Activated T-cell treated with anti-CD3 and anti-CD28 coated beads for 1 hour (primary cell): Measurements from ENCODE around the gene PLXNA2.

Experiments used
- DNase-seq: peaks from one replicate; pipeline ENCODE4 v3.0.0-alpha.2; 2020; ENCODE audit warnings: low read depth

PLXNA2 gene

DNA sequence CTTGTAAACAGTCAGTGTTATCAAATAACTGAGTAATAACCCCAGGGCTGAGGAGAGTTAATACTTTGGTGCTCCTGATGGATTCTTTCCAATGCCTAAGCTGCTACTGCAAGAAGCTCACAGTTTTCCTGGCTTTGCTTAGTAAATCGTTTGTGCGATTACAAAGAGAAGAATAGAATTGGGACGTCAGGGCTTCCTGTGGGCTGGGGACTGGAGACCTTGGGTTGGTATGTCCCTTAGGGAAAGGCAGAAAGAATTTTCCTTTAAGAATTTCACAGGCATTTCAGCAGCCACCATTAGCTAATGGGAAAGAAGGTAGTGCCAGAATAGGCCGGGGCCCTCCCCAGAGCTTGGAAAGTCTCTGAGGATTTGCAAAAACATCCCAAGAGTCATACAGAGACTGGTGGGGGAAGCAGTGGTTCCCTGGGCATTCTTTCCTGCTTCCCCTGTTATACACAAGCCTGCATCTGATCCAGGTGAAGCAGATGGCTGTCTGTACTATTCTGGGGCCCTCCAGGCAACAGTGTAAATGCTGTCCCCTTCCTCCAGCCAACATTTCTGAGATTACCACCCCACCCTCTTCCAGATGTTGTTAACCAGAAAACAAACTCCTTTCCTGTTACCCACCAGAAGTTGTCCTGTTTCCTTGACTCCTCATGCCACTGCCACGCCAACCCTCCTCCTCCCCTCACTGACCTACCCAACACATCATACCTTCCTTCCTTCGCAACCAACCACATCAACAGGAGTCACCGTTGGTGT lies 40.2 kb downstream of the PLXNA2 start:
- DNase-seq, result no peak

DNA sequence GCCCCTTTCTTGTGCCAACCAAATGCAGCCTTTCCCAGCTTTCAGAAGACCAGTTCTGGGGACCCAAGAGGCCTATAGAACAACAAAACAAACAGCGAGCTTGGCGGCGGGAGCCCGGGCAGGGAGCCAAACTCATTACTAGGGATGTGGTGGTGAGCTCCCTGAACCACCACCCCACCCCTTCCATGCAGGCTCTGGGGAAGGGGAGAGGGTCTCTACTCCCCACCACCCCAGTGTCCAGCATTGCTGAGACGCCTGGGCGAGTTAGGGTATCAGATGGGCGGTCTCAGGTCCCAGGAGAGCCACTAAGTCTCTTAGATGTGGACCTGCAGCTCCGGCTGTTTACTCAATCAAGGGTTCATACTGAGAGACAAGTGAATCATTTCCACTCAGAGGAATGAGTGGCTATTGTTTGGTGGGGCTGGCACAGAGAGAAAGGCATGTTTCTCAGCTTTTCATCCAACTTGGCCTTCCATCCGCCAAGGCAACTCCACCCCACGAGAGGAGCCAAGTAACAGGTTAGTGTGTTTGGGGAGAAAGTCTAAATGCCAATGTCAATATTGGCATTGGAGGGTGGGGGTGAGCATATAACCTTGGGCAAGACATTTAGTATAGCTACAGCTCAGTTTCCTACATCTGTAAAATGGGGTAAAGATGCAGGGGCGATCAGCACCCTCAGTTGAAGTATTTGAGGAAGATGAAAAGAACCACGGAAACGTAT lies 40.9 kb downstream of the PLXNA2 start:
- DNase-seq, result no peak

DNA sequence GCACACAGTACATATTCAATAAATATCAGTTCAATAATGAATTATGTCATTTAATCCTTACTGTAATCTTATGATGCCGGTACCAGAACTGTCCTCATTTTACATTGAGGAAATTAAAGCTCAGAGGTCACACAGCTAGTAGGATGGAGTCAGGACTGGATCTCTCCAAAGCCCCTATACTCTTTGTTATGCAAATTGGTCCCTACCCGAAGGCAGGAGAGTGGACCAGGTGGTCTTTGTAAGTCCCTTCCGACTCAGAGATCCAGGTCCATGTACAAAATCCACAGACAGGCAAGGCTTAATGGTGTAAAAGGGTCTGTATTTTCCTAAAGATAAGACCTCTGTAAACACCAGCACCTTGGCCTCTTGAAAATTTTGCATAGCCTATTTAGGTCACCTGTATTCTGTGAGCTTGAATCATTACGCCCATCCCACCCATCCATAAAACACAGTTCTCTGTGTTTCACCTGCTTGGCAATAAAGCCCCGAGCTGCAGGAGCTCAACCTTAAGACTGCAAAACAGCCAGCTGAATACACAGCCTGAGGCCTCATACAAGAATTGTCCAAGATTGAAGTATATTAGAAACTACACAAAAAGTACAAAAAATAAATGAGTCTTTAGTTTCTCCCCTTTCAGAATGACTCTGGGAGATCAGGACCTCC lies 41.7 kb downstream of the PLXNA2 start:
- DNase-seq, result no peak

DNA sequence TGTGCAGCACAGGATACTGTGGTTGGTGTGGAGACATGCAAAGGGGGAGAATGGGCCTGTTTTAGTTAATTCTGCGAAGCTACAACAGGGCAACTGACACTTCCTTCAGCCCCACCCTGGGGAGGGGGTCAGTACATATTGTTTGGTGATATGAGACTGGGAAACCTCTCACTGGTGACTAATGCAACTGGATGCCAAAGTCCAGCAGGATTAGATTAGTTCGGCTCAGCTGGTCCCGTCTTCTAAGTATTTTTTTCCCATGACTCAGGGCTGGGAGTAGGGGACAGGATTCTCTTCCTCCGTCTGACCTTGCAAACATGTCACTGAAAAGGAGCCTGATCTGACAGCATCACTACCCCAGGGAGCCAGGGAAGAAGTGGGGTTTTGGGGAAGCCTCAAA lies 43.0 kb downstream of the PLXNA2 start:
- no peak for DNase-seq

DNA sequence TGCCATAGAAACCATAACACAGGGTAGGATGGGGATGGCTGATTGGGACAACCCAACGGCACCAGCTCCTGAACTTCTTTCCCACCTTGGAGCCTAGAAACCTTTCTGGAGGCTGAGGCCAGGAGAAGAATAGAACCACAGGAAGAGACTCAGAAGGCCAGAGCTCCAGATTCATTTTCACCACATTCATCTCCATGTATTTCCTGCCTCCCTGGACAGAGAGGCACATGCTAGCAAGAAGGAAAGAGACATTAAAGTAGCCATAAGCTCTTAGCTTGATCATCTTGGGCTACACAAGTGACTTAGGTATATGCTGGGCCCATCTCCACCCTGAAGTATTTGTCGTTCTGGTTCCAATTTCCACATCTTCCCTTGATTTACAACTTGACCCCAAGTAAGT lies 44.1 kb downstream of the PLXNA2 start:
- no peak for DNase-seq

DNA sequence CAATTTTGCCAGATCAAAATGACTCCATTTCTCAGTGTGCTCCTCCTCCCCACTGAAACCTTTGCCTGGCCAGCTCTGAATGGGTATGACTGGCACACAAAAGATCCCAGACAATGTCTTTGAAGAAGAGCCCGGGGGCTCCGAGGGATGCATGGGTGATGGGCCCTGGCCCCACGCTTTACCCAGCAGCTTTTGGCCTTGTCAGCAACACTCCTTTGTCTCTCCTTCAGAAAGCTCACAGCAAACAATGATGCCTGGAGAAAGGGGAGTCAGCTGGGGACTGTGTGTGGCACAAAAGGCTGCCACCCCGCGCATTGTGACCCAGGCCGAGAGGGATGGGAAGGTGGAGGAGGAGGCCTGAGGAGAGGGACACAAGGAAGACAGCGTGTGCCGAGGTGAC lies 45.9 kb downstream of the PLXNA2 start:
- no peak for DNase-seq

DNA sequence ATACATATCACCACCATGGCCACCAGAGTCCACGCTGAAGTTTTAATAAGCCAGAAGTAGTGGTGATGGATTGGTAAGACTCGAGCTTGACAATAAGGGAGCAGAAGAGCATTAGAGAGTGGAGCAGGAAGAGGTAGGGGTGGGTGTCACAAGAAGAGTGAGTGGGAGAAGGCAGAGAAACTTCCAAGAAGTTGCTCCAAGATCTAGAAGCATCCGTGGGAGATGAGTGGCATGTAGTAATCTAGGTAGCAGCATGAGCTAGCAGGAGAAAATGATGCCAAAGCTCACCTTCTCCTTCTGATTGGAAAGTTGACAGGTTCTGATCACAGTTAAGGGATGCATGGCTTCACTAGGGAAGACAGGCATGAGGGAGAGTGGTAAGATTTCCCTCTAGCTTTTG lies 49.2 kb downstream of the PLXNA2 start:
- no peak for DNase-seq

DNA sequence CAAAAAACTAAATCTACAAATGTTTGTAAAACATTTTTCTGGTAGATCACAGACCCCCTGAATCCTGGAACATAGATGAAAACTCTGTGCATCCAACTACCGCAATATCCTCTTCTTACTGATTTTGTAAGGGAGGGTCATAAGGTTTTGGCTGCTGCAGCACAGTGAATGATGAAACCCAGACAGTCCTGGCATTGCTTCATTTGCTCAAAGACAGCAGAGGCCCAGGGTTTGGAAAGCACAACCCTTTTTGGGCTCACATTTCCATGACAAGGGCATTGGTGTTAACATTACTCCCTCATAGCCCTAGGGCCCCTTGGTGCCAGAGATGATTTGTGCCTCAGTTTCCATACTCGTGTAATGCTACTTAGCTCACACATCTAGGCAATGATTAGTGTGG lies 51.2 kb downstream of the PLXNA2 start:
- DNase-seq, result no peak

DNA sequence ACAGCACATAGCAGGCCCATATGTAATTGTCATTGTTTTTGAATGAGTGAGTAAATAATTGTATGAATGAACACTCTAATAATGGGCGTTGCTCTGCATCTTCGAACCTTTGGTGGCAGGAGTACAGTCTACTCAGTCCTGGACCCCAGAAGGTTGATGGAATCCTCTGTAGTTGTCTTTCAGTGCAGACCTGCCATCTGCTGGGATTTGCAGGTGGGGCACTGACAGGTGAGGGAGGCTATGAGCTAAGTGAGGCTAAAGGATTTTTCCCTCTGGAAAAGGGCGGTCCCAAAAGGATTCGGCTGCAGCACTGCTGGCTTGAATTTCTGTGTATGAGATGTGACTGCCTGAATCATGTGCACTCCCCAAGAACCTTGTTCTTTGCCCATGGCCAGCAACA lies 53.4 kb downstream of the PLXNA2 start:
- no peak for DNase-seq

DNA sequence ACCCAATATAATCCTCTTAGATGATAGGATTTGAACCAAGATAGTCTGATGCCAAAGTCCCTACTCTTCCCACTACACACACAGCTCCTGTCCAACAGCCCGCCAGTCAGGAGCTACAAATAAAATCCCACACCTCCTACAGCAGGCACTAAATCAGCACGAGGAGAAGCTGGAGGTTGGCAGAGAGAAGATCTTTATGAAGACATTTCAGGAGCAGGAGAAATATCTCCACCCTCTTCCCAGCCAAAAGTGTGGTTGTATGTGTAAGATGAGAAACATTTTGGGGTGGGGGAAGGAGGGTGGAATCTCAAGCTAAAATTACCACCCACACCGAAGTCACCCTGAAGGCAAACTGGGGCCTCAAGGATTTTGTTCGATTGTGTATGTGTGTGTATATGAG lies 54.5 kb downstream of the PLXNA2 start:
- DNase-seq, result no peak

DNA sequence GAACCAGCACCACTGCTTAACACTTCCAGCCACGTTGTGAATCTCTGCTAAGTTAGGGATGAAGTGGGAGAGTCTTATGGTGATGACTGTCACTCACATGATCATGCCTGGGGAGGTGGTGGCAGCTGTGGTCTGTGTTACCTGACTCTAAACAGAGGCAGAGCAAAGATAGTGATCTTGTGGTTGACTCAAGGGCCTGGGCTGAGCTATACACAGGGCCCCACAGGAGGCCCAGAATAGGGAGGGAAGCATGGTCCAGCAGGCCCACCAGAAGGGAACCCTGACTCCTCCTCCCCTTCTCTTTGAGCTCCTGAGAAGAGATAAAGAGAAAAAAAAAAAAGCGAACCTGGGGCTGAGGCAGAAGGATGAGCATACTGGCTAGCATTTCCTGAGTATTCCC lies 55.0 kb downstream of the PLXNA2 start:
- no peak for DNase-seq

DNA sequence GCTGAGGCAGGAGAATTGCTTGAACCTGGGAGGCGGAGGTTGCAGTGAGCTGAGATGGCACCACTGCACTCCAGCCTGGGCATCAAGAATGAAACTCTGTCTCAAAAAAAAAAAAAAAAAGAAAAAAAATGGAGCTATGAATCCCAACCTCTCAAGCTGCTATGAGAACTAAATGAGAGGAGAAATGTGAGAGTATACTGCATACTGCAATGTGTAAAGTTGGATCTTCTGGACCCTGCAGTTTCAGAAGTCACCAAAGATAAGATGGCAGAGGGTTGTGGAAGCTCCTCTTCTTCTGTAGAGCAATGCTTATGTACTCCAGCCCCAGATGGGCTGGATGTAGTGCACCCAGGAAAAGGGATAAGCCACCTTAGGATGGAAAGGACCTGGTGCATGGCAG lies 55.6 kb downstream of the PLXNA2 start:
- DNase-seq, result no peak

DNA sequence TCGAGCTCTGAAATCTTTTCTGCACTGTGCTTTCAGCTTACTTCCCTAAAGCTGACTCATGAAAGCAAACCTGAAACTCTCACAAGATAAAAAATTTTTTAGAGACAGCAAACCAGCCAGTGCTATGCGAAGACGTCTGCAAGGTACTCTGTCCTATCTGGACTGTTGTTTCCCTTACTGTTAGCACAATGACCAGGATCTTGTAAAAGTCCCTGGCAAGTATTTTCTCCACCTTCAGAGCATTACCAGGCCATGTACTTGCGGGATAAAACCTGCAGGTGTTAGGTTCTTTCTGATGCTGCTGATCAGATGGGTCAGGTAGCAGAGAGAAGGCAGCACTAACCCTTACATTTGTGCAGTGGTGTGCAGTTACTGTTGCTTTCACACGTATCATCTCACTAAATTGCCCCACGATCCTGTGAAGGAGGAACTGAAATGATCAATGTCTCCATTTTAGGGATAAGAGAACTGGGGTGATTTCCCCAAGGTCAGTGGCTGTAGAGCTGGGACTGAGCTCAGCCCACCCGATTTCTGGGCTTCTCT lies 56.6 kb downstream of the PLXNA2 start:
- DNase-seq, result no peak

DNA sequence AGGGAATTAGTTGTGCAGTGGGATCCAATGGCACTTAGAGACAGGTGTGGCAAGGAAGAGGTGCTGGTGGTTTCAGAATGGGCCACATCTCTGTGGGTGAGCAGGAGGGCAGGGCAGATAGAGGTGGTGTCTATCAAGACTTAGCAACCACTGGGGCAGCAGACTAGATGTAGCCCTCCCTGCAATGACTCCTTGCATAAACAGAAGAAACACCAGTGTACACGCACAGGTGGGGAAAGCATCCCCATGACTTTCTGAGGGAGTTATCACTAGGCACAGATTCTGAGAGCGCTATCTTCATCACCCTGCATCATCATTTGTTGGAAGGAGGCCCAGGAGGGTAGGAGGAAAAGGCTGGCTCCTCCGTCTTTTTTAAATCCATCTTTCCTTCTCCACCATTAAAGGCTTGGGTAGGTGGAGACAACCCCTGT lies 58.4 kb downstream of the PLXNA2 start:
- DNase-seq, result no peak

DNA sequence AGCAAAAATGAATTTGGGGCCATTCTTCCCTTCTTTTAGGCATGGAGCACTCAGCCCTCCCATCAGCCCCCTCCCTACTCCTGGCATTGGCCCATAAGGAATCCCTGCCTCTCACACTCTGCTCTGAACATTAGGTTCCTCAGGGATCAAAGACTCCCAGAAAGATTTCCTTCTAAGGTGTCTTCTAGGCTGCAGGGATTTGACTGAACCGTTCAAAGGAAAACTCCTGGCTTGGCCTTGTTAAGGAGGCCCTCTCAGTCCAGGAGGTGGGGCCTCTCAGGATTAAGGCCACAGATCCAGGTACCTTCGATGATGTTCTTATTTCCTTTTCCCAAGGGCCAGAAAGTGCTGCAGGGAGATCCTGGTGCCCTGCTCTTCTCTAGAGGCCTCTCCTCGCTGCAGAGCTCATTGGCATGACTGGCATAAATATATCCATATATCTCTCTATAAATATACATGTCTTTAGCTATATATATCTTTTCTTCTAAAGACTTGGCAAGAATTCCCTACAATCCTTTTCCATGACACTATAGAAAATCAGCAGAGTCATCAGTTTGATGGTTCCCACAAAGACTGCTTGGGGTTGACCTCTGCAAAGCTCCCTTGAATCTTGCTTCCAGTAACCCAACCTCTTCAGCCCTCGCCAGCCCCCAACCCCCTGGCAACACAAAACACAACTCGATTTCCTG lies 59.1 kb downstream of the PLXNA2 start:
- no peak for DNase-seq

DNA sequence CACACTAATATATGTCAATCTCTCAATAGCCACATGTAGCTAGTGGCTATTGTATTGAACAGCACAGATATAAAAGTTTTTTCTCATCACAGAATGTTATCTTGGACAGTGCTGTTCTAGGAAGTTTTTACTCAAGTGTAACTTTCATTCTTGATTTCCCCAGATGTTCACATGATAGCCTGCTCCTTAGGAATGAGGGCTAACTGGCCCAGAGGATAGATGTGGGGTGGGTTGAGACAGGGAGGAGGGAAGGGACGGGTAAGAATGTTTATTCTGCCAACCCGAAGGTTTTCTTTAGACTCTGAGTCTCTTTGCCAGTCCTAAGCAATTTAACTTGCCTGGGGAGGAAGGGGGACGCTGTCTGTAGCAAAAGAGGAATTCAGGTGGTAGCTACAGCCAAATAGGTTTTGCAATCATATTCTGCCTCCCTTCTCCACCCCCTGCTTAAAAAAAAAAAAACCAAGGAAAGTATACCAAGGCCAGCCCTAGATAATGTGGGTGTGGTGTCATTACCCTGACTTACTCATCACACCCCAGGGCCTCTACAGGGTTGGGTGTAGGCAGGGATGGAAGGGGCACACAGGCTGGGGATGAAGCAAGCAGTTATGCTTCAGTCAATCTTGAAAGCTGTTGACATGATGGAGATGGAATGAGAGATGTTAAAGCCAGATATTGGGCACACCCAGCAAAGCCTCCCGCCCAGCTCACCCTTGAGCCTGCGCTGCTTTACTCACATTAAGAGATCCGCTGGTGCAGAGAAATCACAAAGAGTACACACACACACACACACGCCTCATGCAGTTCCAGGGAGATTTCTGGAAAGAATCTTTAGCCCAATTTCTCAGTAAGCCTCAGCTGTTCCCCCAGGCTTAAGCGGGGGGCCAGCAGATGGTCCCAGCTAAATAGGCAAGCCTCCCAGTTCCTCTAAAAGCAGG lies 59.9 kb downstream of the PLXNA2 start:
- no peak for DNase-seq

DNA sequence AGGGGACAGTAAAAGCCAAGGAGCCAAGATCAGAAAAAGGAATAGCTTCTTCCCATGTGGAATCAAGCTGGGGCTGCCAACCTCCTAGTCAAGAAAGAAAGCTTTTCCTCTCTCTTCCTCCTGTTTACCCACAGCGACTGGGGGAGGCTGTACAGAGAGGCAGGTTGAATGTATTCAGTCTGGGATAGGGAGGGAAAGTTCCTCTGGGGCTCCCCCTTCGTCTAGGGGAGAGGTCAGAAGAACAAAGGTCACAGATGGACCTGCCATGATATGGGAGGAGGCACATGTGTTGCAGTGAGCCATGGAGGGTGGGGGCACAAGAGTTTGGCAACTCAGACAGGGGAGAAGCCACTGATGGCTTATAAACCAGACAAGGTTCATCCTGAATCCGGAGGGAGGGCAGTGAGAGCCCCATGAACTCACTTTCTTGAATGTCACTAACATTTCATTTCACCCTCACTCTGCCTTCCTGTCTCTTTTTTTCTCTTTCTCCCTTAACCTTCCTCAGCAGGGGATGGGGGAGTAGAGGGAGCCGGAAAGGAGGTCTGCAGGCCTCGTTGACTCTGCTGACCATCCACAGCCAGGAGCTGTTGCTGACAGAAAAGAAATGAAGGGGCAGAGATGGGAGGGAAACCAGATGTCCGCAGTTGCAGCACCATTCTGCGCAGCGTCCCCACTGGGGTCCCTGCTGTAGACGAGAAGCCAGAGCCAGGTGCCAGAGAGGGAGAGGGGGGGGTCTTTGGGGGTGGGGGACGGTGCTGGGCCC lies 61.1 kb downstream of the PLXNA2 start:
- DNase-seq, result no peak

DNA sequence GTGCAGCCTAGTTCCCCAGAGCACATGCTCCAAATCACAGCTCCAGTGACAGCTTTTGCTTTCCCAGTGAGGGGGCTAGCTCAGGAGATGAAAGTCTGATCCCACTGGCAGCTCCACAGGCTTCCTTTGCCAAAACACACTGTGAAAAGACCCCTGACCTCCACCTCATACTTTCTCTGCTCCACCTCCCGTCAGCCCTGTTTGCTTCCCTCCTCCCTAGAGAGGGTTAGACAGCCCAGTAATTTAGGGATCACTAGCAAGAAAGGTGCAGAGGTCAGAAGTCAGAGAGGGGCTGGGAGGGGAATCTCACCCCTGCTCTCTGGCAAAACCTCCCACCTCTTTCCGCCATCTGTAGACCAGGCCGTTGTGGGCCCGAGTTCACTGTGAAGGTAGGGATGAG lies 62.8 kb downstream of the PLXNA2 start:
- DNase-seq, result no peak

DNA sequence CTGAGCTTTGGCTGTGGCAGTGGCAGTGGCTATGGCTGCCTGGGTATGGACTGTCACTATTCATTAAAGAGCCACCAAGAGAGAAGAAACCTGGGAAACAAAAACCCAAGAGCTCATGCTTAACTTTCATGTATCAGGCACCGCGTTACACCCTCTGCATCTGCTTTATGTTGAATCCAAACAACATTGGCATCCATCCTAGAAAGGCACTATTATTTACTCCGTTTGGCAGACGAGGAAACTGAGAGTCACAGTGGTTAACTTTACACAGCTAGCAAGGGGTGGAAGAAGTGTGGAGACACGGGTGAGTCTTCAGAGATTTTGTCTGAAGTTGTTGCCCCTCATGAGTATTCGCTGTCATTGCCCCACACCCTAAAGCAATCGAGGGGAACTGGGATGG lies 63.8 kb downstream of the PLXNA2 start:
- no peak for DNase-seq

DNA sequence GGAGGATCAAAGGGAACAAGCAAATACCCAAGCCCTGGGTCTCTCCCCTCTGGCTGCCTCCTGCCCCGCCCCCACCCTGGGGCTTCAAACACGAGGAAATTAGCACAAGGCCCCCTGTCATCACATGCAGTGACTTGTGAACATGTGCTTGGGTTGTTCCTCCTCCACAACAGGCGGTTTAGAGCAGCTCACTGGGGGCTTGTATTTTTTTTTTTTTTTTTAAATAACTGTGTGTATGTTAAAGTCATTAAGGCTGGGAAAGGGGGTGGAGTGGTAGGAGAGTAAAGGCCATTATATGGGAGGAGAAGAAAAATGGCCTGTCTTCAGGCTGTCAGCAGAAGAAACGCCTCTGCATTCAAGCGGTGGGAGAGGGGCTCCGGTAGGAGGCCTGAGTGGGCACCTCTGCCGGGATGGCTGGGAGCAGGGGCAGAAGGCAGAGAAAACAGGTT lies 64.2 kb downstream of the PLXNA2 start:
- DNase-seq, result no peak
